ENCODE measurements around the gene TEP1.

The TEP1 gene

DNA sequence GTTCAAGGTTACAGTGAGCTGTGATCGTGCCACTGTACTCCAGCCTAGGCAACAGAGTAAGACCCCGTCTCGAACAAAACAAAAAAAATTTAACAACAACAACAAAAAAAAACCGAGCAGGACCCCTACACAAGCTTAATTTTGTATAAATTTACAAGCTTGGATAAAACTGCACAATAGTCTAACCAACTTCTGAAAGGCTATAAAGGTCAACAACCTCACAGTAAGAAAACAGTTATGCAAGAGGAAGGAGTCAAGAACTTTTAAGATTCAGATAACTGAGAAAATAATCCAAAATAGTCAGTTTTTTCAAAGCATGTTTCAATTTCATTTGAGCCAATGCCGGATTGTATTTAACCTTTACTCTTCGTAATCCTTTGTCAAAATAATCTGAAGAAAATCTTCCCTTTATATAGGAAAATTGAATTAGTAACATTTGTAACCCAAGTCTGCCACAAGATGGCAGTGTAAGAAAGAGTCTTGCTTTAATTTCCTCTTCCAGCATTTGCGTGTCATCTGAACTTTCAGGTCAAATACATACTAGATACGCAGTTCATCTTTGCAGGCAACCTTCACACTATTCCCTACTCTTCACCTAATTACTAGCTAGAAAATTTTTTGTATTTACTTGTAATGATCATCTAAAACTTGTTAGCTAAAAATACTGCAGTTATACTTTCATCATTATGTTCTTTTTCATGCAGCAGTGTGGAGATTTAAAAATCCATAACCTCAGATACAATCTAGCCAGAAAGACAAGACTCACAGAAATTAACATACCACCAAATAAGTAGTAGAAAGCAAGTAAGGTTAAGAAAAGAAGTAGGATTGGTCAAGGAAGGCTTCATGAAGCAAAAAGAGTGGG lies 86.1 kb downstream of the TEP1 start:
- peaks cover 28% of the 10 kb centered on the region for H3K4me1 Mint-ChIP-seq (ENCODE audit: low read depth)
- no peaks in the 10 kb centered on the region for H3K9me3 Mint-ChIP-seq (ENCODE audit: low read depth)
- no peaks in the 10 kb centered on the region for H3K27me3 Mint-ChIP-seq
- peak overlapping the region; percentile 42 for H3K4me3 Mint-ChIP-seq
- peaks cover 8% of the 10 kb centered on the region for H3K36me3 Mint-ChIP-seq
- H3K27ac Mint-ChIP-seq: peak overlapping the region; percentile 36

DNA sequence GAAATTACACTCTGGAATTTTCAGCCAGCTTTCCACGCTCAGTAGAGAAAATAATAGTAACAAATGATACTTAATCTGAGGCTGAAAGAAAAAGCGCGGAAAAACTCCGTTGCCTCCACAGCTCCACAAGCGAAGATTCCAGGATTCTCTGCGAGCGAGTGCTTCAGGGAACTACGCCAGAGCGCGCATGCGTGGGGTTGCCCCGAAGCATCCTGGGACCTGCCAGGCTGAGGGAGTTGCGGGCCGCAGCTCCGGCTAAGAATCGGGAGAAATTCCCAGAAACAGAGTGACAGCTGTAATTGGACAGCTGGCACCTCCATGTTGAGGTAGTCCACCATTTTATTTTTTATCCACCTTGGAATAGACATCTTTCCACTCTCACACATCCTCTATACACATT lies 95.6 kb downstream of the TEP1 start:
- Mint-ChIP-seq H3K4me3 (no peak overlapping the region), H3K27me3 (no peaks in the 10 kb centered on the region), H3K4me1 (ENCODE audit: low read depth) (no peaks in the 10 kb centered on the region), H3K27ac (no peak overlapping the region), H3K36me3 (peaks cover 9% of the 10 kb centered on the region), H3K9me3 (ENCODE audit: low read depth) (no peaks in the 10 kb centered on the region)

Data from activated naive CD8-positive, alpha-beta T cell (primary cell).